CD14-positive monocyte (primary cell): Measurements from ENCODE around the gene SMG6. TPM values are rescaled to one million over a fixed set of nuclear protein-coding genes. Genes with fewer than 3 reads are reported as not detected.
"Not testable (repeated sequence)": the region's sequence is repeated elsewhere in the genome, so short reads cannot be mapped to it uniquely, and the experiment has no call there.

Source experiments
- DNase-seq, 3 donors: peaks; one replicate each; pipeline ENCODE4 v3.0.0-alpha.2; 2011 to 2022
- H2AFZ ChIP-seq: 2 replicates; pipeline ENCODE4 v1.6.0; 2012; ENCODE audit warnings: mild to moderate bottlenecking, low read depth, low read length, inconsistent platforms; ENCODE audit not compliant: insufficient read depth, poor library complexity, severe bottlenecking
- H3K27ac ChIP-seq, 2 donors: 1 replicate in 1 of 2; 2 replicates in 1 of 2; pipeline ENCODE4 v1.5.1; 2012 to 2013; ENCODE audit warnings: low read length in 2 of 2, control low read depth in 1 of 2, inconsistent platforms in 1 of 2, low read depth in 1 of 2, mild to moderate bottlenecking in 1 of 2
- H3K27me3 ChIP-seq, 2 donors: one replicate each; pipeline versions ENCODE4 v1.6.0 to v1.6.1; 2011 to 2013; ENCODE audit warnings: low read length in 2 of 2; ENCODE audit not compliant: control insufficient read depth in 2 of 2, insufficient read depth in 2 of 2
- H3K36me3 ChIP-seq, 2 donors: replicated peaks in 1 of 2; 1 replicate in 1 of 2; 2 replicates in 1 of 2; pipeline versions ENCODE4 v1.5.1 to v1.6.1; 2012 to 2013; ENCODE audit warnings: low read length in 2 of 2, control low read depth in 1 of 2, inconsistent platforms in 1 of 2, mild to moderate bottlenecking in 1 of 2; ENCODE audit not compliant: insufficient read depth in 2 of 2, control insufficient read depth in 1 of 2
- H3K4me1 ChIP-seq, 2 donors: 1 replicate in 1 of 2; 2 replicates in 1 of 2; pipeline versions ENCODE4 v1.5.1 to v1.6.1; 2012 to 2013; ENCODE audit warnings: low read length in 2 of 2, control low read depth in 1 of 2, inconsistent platforms in 1 of 2, mild to moderate bottlenecking in 1 of 2, moderate library complexity in 1 of 2; ENCODE audit not compliant: insufficient read depth in 2 of 2, control insufficient read depth in 1 of 2
- H3K4me2 ChIP-seq: replicated peaks from 2 replicates; pipeline ENCODE3; 2012; ENCODE audit warnings: low read length, moderate library complexity, mild to moderate bottlenecking; ENCODE audit not compliant: poor library complexity, severe bottlenecking; ENCODE audit errors: extremely low read depth
- H3K4me3 ChIP-seq, 3 experiments: fragments of 200-600 bp in 1 of 3; sonication (generic) in 1 of 3; replicated peaks in 1 of 3; 1 replicate in 2 of 3; 2 replicates in 1 of 3; pipeline ENCODE4 v1.5.1; 2011 to 2013; ENCODE audit warnings: low read length in 3 of 3, mild to moderate bottlenecking in 3 of 3, control low read depth in 2 of 3, low read depth in 2 of 3, inconsistent platforms in 1 of 3, moderate library complexity in 1 of 3
- H3K79me2 ChIP-seq: 2 replicates; pipeline ENCODE4 v1.6.0; 2012; ENCODE audit warnings: mild to moderate bottlenecking, control low read depth, inconsistent platforms, low read length, moderate library complexity; ENCODE audit not compliant: insufficient read depth
- H3K9ac ChIP-seq: 2 replicates; pipeline ENCODE4 v1.6.0; 2017; ENCODE audit warnings: low read length, mild to moderate bottlenecking; ENCODE audit not compliant: insufficient read depth, poor library complexity, severe bottlenecking
- H3K9me3 ChIP-seq, 2 donors: replicated peaks in 1 of 2; 1 replicate in 1 of 2; 2 replicates in 1 of 2; pipeline versions ENCODE4 v1.5.1 to v1.6.1; 2012 to 2013; ENCODE audit warnings: low read length in 2 of 2, control low read depth in 1 of 2; ENCODE audit not compliant: control insufficient read depth in 1 of 2, insufficient read depth in 1 of 2
- H4K20me1 ChIP-seq: 2 replicates; pipeline ENCODE4 v1.6.0; 2012; ENCODE audit warnings: mild to moderate bottlenecking, low read length, control low read depth, moderate library complexity; ENCODE audit not compliant: insufficient read depth
- H3K27ac Mint-ChIP-seq, 7 donors: one replicate each; pipeline ENCODE4 v1.8.0; 2020; ENCODE audit warnings: mild to moderate bottlenecking in 7 of 7, mixed read lengths in 7 of 7, moderate library complexity in 6 of 7, inconsistent platforms in 2 of 7
- H3K27me3 Mint-ChIP-seq, 3 donors: one replicate each; pipeline ENCODE4 v1.8.0; 2021 to 2022; ENCODE audit warnings: low read depth in 3 of 3, mild to moderate bottlenecking in 3 of 3, mixed read lengths in 3 of 3, moderate library complexity in 3 of 3, inconsistent platforms in 1 of 3
- H3K36me3 Mint-ChIP-seq, 2 donors: one replicate each; pipeline ENCODE4 v1.8.0; 2020; ENCODE audit warnings: mixed read lengths in 2 of 2, inconsistent platforms in 1 of 2, mild to moderate bottlenecking in 1 of 2
- H3K4me1 Mint-ChIP-seq: one replicate; pipeline ENCODE4 v1.8.0; 2020; ENCODE audit warnings: mild to moderate bottlenecking, mixed read lengths
- H3K4me3 Mint-ChIP-seq, 2 donors: one replicate each; pipeline ENCODE4 v1.8.0; 2020; ENCODE audit warnings: mild to moderate bottlenecking in 2 of 2, mixed read lengths in 2 of 2, moderate library complexity in 1 of 2
- H3K9me3 Mint-ChIP-seq, 7 donors: one replicate each; pipeline ENCODE4 v1.8.0; 2020 to 2022; ENCODE audit warnings: mixed read lengths in 7 of 7, mild to moderate bottlenecking in 6 of 7, moderate library complexity in 6 of 7, inconsistent platforms in 2 of 7
- CTCF ChIP-seq: fragments of 200-600 bp; IDR thresholded peaks from one replicate; pipeline ENCODE4 v1.8.0; 2022; ENCODE audit warnings: antibody characterized with exemption, mild to moderate bottlenecking
- WGBS: methylation state at CpG from one replicate; pipeline ENCODE4 v1.1.5; 2013; ENCODE audit warnings: missing lambda C conversion rate; ENCODE audit not compliant: insufficient coverage; 5-methylcytosine and 5-hydroxymethylcytosine counted together
- intact Hi-C, 2 donors: fragments of 100-400 bp; cut with micrococcal nuclease; formaldehyde crosslinking; loops; one replicate each; pipeline versions ENCODE4 v1.15.0 to v1.15.1; 2023
- polyA plus RNA-seq, 3 donors: library from polyadenylated mRNA; depleted of rRNA in 1 of 3; unstranded in 2 of 3; stranded (reverse) in 1 of 3; fragments of 300-500 nt in 2 of 3; fragments of >200 nt in 1 of 3; fragmentation: Illumina TruSeq in 2 of 3; gene quantifications; 1 replicate in 2 of 3; 2 replicates in 1 of 3; pipeline ENCODE4 v1.2.3, GENCODE V29; 2012 to 2021

SMG6 gene
- polyA plus RNA-seq, 3 donors: 0.67 to 7.1 (median 1.1) TPM

- Histone ChIP-seq H4K20me1 (no peaks in the 10 kb centered on the region), H3K4me1 (no peaks in the 10 kb centered on the region), H3K4me2 (no peak overlapping the region), H2AFZ (no peak overlapping the region), H3K4me3 (no peak overlapping the region), H3K27me3 (no peaks in the 10 kb centered on the region), H3K27ac (no peak overlapping the region), H3K36me3 (peaks cover 2 to 21% of the 10 kb centered on the region in 2 donors), H3K9ac (no peak overlapping the region), H3K9me3 (no peaks in the 10 kb centered on the region), H3K79me2 (no peaks in the 10 kb centered on the region)
- H3K9me3 Mint-ChIP-seq: no peaks in the 10 kb centered on the region
- H3K27me3 Mint-ChIP-seq: no peaks in the 10 kb centered on the region
- intact Hi-C loops: no loop called here
- no peak overlapping the region for H3K4me3 Mint-ChIP-seq
- DNase-seq: no peak
- WGBS: 88% methylated on average over 2 of the region's 3 CpGs
- H3K4me1 Mint-ChIP-seq: no peaks in the 10 kb centered on the region
- peak overlapping the region in 1 of 7 donors; percentile 2 for H3K27ac Mint-ChIP-seq
- H3K36me3 Mint-ChIP-seq: peaks cover 16 to 19% of the 10 kb centered on the region in 2 donors
- no peak for TF ChIP-seq CTCF
Measured at GRCh38 chr17:2202996-2203575, 100.5 kb downstream of the SMG6 start.

- H3K27ac ChIP-seq: no peak overlapping the region
- H3K4me1 Mint-ChIP-seq: no peaks in the 10 kb centered on the region
- intact Hi-C loops: no loop called here
- 100% methylated on average over 4 of the region's 5 CpGs for WGBS
- TF ChIP-seq CTCF: no peak
- H3K27me3 ChIP-seq: no peaks in the 10 kb centered on the region
- H4K20me1 ChIP-seq: no peaks in the 10 kb centered on the region
- no peaks in the 10 kb centered on the region for H3K4me1 ChIP-seq
- H3K79me2 ChIP-seq: no peaks in the 10 kb centered on the region
- H3K27ac Mint-ChIP-seq: no peak overlapping the region
- H2AFZ ChIP-seq: no peak overlapping the region
- H3K4me3 ChIP-seq: no peak overlapping the region
- no peaks in the 10 kb centered on the region for H3K9me3 Mint-ChIP-seq
- DNase-seq: no peak
- no peak overlapping the region for H3K4me2 ChIP-seq
- H3K9me3 ChIP-seq: no peaks in the 10 kb centered on the region
- peaks cover 2 to 18% of the 10 kb centered on the region in 2 donors for H3K36me3 ChIP-seq
- H3K36me3 Mint-ChIP-seq: peaks cover 17 to 19% of the 10 kb centered on the region in 2 donors
- no peak overlapping the region for H3K4me3 Mint-ChIP-seq
- H3K9ac ChIP-seq: no peak overlapping the region
- no peaks in the 10 kb centered on the region for H3K27me3 Mint-ChIP-seq
Measured at GRCh38 chr17:2202302-2202995, 101.1 kb downstream of the SMG6 start.

- H3K4me1 ChIP-seq, H3K9me3 Mint-ChIP-seq, H3K4me1 Mint-ChIP-seq, H2AFZ ChIP-seq, H3K27me3 ChIP-seq, H3K9ac ChIP-seq, H3K4me3 ChIP-seq, H3K27ac ChIP-seq, intact Hi-C loops, H3K9me3 ChIP-seq, H3K4me3 Mint-ChIP-seq, H3K4me2 ChIP-seq, DNase-seq, H3K27ac Mint-ChIP-seq, H4K20me1 ChIP-seq, H3K79me2 ChIP-seq, H3K27me3 Mint-ChIP-seq: not testable (repeated sequence)
- peaks cover 24 to 25% of the 10 kb centered on the region in 2 donors for H3K36me3 Mint-ChIP-seq
- peaks cover 3 to 23% of the 10 kb centered on the region in 2 donors for H3K36me3 ChIP-seq
- no CpG with 5 or more reads among the region's 8 CpGs for WGBS
Measured at GRCh38 chr17:2199386-2199785, 104.2 kb downstream of the SMG6 start.
